HG02642 (cell line): ENCODE results near the gene FKBP9.
"Not testable (repeated sequence)": the region's sequence is repeated elsewhere in the genome, so short reads cannot be mapped to it uniquely, and the experiment has no call there.

ENCODE experiments used
- ATAC-seq: cut with Tn5 transposase; IDR thresholded peaks from one replicate; pipeline ENCODE4 v1.9.1; 2021; ENCODE audit warnings: mild to moderate bottlenecking; ENCODE audit not compliant: unreplicated experiment, poor library complexity

FKBP9 gene

GRCh38 chr7:32948202-32948601, 9.0 kb upstream of the FKBP9 start:
- ATAC-seq: no peak

- ATAC-seq: no peak
Measured at GRCh38 chr7:32952876-32953275, 4.4 kb upstream of the FKBP9 start.

GRCh38 chr7:32958046-32959025, 1.1 kb downstream of the FKBP9 start:
- no peak for ATAC-seq

GRCh38 chr7:32963880-32964301, 6.7 kb downstream of the FKBP9 start:
- not testable (repeated sequence) for ATAC-seq

- ATAC-seq: peak; percentile 99
Measured at GRCh38 chr7:32964461-32965159, 7.4 kb downstream of the FKBP9 start.

- not testable (repeated sequence) for ATAC-seq
Measured at GRCh38 chr7:32966489-32967267, 9.4 kb downstream of the FKBP9 start.

- not testable (repeated sequence) for ATAC-seq
Measured at GRCh38 chr7:32967268-32967582, 10.0 kb downstream of the FKBP9 start.

- not testable (repeated sequence) for ATAC-seq
Measured at GRCh38 chr7:32971967-32972366, 14.7 kb downstream of the FKBP9 start.

GRCh38 chr7:32977159-32977558, 19.9 kb downstream of the FKBP9 start:
- not testable (repeated sequence) for ATAC-seq

GRCh38 chr7:32979246-32979645, 22.0 kb downstream of the FKBP9 start:
- ATAC-seq: not testable (repeated sequence)

GRCh38 chr7:32979902-32980301, 22.7 kb downstream of the FKBP9 start:
- ATAC-seq: not testable (repeated sequence)

- ATAC-seq: peak; percentile 81
Measured at GRCh38 chr7:32988148-32988547, 30.9 kb downstream of the FKBP9 start.

GRCh38 chr7:32991068-32991585, 33.9 kb downstream of the FKBP9 start:
- ATAC-seq: not testable (repeated sequence)

GRCh38 chr7:32991975-32992700, 34.9 kb downstream of the FKBP9 start:
- not testable (repeated sequence) for ATAC-seq

GRCh38 chr7:32992750-32993149, 35.5 kb downstream of the FKBP9 start:
- not testable (repeated sequence) for ATAC-seq

- not testable (repeated sequence) for ATAC-seq
Measured at GRCh38 chr7:32997956-32998355, 40.7 kb downstream of the FKBP9 start.

GRCh38 chr7:32998361-32999171, 41.3 kb downstream of the FKBP9 start:
- peak; percentile 61 for ATAC-seq

GRCh38 chr7:32999380-32999779, 42.1 kb downstream of the FKBP9 start:
- ATAC-seq: not testable (repeated sequence)

- ATAC-seq: not testable (repeated sequence)
Measured at GRCh38 chr7:33003111-33003510, 45.9 kb downstream of the FKBP9 start.
